NB4 (cell line): ENCODE measurements around the gene RNF44.

Experiments used
- CTCF ChIP-seq: IDR thresholded peaks from one replicate; pipeline ENCODE4 v1.5.1; 2012; ENCODE audit warnings: low read depth, low read length
- MAX ChIP-seq: IDR thresholded peaks from 2 replicates; pipeline ENCODE4 v1.6.1; 2011; ENCODE audit warnings: low read depth, low read length
- MYC ChIP-seq: IDR thresholded peaks from 2 replicates; pipeline ENCODE4 v1.6.1; 2011; ENCODE audit warnings: low read depth, low read length
- POLR2A ChIP-seq: IDR thresholded peaks from 2 replicates; pipeline ENCODE4 v1.6.1; 2011; ENCODE audit warnings: mild to moderate bottlenecking; ENCODE audit not compliant: insufficient read length; ENCODE audit errors: extremely low read depth

GRCh38 chr5:176550275-176550831 lies 13.2 kb upstream of the RNF44 start:
- TF ChIP-seq CTCF (no peak), MAX (no peak), POLR2A (no peak), MYC (no peak)
